ENCODE data around the gene PPFIBP2. TPM values are rescaled to one million over a fixed set of nuclear protein-coding genes. Genes with fewer than 3 reads are reported as not detected.

PPFIBP2 gene
- total RNA-seq, 1 experiment from 2014 or later = 21.5 TPM

DNA sequence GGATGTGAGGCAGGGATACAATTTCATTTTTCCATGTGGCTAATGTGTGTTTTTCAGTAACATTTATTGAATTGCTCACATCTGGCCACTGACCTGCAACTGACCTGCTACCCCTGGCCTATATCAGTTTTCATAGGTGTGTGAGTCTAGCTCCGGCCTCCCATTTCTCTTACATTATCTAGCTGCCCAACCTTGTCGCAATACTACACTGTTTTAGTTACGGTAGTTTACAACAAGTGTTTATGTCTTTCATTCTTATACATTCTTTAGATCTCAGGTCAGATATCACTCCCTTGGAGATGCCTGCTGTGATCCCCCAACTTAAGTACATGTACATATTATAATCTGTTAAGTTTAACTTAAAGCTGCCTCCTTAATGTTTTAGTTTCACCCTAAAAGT, 161.8 kb downstream of the PPFIBP2 start:
- Histone ChIP-seq H3K9me3 (ENCODE audit: control insufficient read depth, insufficient read depth, low read depth, low read length) (no peaks in the 10 kb centered on the region), H3K4me1 (ENCODE audit: control insufficient read depth, insufficient read depth, low read length) (peaks cover 14% of the 10 kb centered on the region; the same call in 1 of the 2 replicates), H3K4me3 (ENCODE audit: low read depth in 2 of 2, low read length in 2 of 2) (no peak overlapping the region), H3K27me3 (ENCODE audit: control insufficient read depth, insufficient read depth, low read length) (peaks cover 3% of the 10 kb centered on the region; the same call in 1 of the 2 replicates), H3K27ac (ENCODE audit: low read length) (no peak overlapping the region), H3K36me3 (ENCODE audit: control insufficient read depth, insufficient read depth, low read length) (no peaks in the 10 kb centered on the region)
- in situ Hi-C loops (cut with HindIII; ENCODE audit: low pct_unique_long_range_greater_than_20kb, low sequenced_read_pairs) = no loop called here
- ChIA-PET POLR2A (no interaction called here), CTCF (no interaction called here)
- no TSS peak for BruUV-seq (replicated peaks)
- intact Hi-C loops (cut with micrococcal nuclease; ENCODE audit: unreplicated experiment) = no loop called here
- ATAC-seq (no peak), DNase-seq (ENCODE audit: low read depth, low spot score) (no peak)
- TF ChIP-seq SIN3A (IDR thresholded peaks at IDR 0.05; ENCODE audit: borderline replicate concordance, insufficient read depth, low read depth, low read length) = no peak

DNA sequence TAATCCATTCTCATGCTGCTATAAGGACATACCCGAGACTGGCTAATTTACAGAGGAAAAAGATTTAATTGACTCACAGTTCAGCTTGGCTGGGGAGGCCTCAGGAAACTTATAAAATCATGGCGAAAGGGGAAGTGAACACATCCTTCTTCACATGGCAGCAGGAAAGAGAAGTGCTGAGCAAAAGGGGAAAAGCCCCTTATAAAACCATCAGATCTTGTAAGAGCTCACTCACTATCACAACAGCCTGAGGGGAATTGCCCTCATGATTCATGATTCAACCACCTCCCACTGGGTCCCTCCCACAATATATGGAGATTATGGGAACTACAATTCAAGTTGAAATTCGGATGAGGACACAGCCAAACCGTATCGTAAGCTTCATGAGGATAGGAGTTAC, 163.3 kb downstream of the PPFIBP2 start:
- intact Hi-C loops (cut with micrococcal nuclease; ENCODE audit: unreplicated experiment) = no loop called here
- TF ChIP-seq, protein P1, sequence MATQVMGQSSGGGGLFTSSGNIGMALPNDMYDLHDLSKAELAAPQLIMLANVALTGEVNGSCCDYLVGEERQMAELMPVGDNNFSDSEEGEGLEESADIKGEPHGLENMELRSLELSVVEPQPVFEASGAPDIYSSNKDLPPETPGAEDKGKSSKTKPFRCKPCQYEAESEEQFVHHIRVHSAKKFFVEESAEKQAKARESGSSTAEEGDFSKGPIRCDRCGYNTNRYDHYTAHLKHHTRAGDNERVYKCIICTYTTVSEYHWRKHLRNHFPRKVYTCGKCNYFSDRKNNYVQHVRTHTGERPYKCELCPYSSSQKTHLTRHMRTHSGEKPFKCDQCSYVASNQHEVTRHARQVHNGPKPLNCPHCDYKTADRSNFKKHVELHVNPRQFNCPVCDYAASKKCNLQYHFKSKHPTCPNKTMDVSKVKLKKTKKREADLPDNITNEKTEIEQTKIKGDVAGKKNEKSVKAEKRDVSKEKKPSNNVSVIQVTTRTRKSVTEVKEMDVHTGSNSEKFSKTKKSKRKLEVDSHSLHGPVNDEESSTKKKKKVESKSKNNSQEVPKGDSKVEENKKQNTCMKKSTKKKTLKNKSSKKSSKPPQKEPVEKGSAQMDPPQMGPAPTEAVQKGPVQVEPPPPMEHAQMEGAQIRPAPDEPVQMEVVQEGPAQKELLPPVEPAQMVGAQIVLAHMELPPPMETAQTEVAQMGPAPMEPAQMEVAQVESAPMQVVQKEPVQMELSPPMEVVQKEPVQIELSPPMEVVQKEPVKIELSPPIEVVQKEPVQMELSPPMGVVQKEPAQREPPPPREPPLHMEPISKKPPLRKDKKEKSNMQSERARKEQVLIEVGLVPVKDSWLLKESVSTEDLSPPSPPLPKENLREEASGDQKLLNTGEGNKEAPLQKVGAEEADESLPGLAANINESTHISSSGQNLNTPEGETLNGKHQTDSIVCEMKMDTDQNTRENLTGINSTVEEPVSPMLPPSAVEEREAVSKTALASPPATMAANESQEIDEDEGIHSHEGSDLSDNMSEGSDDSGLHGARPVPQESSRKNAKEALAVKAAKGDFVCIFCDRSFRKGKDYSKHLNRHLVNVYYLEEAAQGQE (IDR thresholded peaks at IDR 0.05; ENCODE audit: insufficient read depth in 1 of 2, low read depth in 2 of 2, low read length in 1 of 2) = no peak
- TF ChIP-seq SIN3A (IDR thresholded peaks at IDR 0.05; ENCODE audit: borderline replicate concordance, insufficient read depth, low read depth, low read length) = no peak
- TF ChIP-seq TCF7L2 (IDR thresholded peaks at IDR 0.05; ENCODE audit: low read depth, low read length) = no peak
- TF ChIP-seq, protein P2, sequence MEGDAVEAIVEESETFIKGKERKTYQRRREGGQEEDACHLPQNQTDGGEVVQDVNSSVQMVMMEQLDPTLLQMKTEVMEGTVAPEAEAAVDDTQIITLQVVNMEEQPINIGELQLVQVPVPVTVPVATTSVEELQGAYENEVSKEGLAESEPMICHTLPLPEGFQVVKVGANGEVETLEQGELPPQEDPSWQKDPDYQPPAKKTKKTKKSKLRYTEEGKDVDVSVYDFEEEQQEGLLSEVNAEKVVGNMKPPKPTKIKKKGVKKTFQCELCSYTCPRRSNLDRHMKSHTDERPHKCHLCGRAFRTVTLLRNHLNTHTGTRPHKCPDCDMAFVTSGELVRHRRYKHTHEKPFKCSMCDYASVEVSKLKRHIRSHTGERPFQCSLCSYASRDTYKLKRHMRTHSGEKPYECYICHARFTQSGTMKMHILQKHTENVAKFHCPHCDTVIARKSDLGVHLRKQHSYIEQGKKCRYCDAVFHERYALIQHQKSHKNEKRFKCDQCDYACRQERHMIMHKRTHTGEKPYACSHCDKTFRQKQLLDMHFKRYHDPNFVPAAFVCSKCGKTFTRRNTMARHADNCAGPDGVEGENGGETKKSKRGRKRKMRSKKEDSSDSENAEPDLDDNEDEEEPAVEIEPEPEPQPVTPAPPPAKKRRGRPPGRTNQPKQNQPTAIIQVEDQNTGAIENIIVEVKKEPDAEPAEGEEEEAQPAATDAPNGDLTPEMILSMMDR (IDR thresholded peaks at IDR 0.05) = no peak
- no peak for TF ChIP-seq POLR2AphosphoS5 (IDR thresholded peaks at IDR 0.05; ENCODE audit: low read depth, low read length)
- in situ Hi-C loops (cut with HindIII; ENCODE audit: low pct_unique_long_range_greater_than_20kb, low sequenced_read_pairs) = no loop called here
- no peak for DNase-seq (ENCODE audit: low read depth, low spot score)
- H3K4me3 ChIP-seq (ENCODE audit: low read depth in 2 of 2, low read length in 2 of 2) = no peak overlapping the region
- peaks cover 14% of the 10 kb centered on the region; the same call in 1 of the 2 replicates for H3K4me1 ChIP-seq (ENCODE audit: control insufficient read depth, insufficient read depth, low read length)
- BruUV-seq (replicated peaks) = no TSS peak
- ChIA-PET POLR2A (no interaction called here), CTCF (interaction anchor here (1.9 kb wide), 1 partner anchor 11 kb away, joined by 6 read pairs; no protein-coding TSS in a partner anchor)
- H3K36me3 ChIP-seq (ENCODE audit: control insufficient read depth, insufficient read depth, low read length) = no peaks in the 10 kb centered on the region
- peaks cover 4% of the 10 kb centered on the region; the same call in 1 of the 2 replicates for H3K27me3 ChIP-seq (ENCODE audit: control insufficient read depth, insufficient read depth, low read length)
- peak; percentile 5; the same call in 1 of the 2 replicates for ATAC-seq
- no peaks in the 10 kb centered on the region for H3K9me3 ChIP-seq (ENCODE audit: control insufficient read depth, insufficient read depth, low read depth, low read length)
- H3K27ac ChIP-seq (ENCODE audit: low read length) = no peak overlapping the region

DNA sequence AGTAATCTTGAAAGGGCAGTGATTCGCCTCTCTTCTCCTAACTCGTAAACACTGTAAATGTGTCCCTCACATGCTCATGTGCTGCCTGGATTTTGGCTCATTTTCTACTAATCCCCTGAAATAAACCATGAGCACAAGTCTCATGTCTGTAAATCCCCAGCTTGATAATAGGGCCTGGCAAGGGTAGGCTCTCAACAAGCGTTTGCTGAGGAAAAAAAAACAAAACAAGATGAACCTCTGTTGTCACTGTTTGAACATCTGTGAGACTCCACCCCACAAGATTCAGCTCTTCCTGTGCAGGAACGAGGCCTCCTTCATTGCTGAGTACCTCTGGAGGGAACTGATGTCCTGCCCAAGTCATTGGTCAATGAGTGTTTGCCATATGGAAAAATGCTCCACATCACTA, 164.0 kb downstream of the PPFIBP2 start:
- CTCF ChIA-PET = interaction anchor here (1.9 kb wide), 1 partner anchor 12 kb away, joined by 6 read pairs; no protein-coding TSS in a partner anchor
- no TSS peak for BruUV-seq (replicated peaks)
- TF ChIP-seq, protein P1 (IDR thresholded peaks at IDR 0.05; ENCODE audit: insufficient read depth in 1 of 2, low read depth in 2 of 2, low read length in 1 of 2) = no peak
- TF ChIP-seq TCF7L2 (IDR thresholded peaks at IDR 0.05; ENCODE audit: low read depth, low read length) = no peak
- no peak for TF ChIP-seq SIN3A (IDR thresholded peaks at IDR 0.05; ENCODE audit: borderline replicate concordance, insufficient read depth, low read depth, low read length)
- TF ChIP-seq POLR2AphosphoS5 (IDR thresholded peaks at IDR 0.05; ENCODE audit: low read depth, low read length) = no peak
- TF ChIP-seq, protein P2 (IDR thresholded peaks at IDR 0.05) = no peak
- no peak for ATAC-seq
- in situ Hi-C loops (cut with HindIII; ENCODE audit: low pct_unique_long_range_greater_than_20kb, low sequenced_read_pairs) (no loop called here), intact Hi-C loops (cut with micrococcal nuclease; ENCODE audit: unreplicated experiment) (no loop called here)
- DNase-seq (ENCODE audit: low read depth, low spot score) = no peak
- Histone ChIP-seq H3K4me3 (ENCODE audit: low read depth in 2 of 2, low read length in 2 of 2) (no peak overlapping the region), H3K4me1 (ENCODE audit: control insufficient read depth, insufficient read depth, low read length) (peaks cover 14% of the 10 kb centered on the region; the same call in 1 of the 2 replicates), H3K27me3 (ENCODE audit: control insufficient read depth, insufficient read depth, low read length) (peaks cover 9% of the 10 kb centered on the region; the same call in 1 of the 2 replicates), H3K9me3 (ENCODE audit: control insufficient read depth, insufficient read depth, low read depth, low read length) (no peaks in the 10 kb centered on the region), H3K27ac (ENCODE audit: low read length) (no peak overlapping the region), H3K36me3 (ENCODE audit: control insufficient read depth, insufficient read depth, low read length) (no peaks in the 10 kb centered on the region)
- POLR2A ChIA-PET = no interaction called here
